ENCODE results near the gene ATF5. TPM values are rescaled to one million over a fixed set of nuclear protein-coding genes. Genes with fewer than 3 reads are reported as not detected.

The ATF5 gene
- total RNA-seq, 1 experiment from 2014 or later = 19.0 TPM

DNA sequence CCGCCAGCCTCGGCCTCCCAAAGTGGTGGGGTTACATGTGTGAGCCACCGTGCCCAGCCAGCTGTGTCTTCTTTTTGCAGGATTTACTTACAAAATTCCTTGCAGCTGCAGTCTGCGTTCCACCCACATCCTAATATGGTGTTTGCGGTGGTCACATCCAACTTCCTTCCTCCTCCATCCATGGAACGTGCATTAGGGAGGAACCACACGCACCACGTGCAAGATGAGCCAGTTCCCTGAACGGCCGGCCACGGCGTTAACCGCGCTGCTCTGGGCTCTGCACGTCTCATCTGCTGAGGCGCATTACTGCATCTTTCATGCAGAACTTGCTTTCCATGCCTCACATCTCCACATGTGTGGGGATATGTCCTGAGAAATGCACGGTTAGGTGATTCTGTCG is 45.0 kb downstream of the ATF5 start:
- no peaks in the 10 kb centered on the region; the same call in 1 of the 2 replicates for H3K36me3 ChIP-seq
- H3K27me3 ChIP-seq = peaks cover under 1% of the 10 kb centered on the region
- no peak for DNase-seq
- H3K4me3 ChIP-seq = no peak overlapping the region
- no peaks in the 10 kb centered on the region for H3K9me3 ChIP-seq

DNA sequence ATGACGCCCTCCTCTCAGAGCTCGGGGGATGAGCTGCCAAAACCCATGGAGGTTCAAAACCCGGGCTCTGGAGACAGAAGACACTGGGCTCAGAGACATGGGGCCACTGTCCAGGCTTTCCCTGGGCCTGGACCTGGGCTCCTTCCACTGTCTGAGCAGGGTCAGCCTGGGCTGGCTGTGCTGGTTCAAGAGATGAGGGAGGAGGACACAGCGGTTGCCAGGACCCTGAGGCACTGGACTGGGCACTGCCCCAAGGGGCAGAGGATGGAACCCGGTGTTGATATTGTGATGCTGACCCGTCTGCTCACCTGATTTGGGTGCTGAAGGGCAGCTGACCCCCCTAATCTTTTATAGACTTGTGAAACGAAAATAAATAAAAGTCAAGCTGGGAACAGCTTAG is 46.0 kb downstream of the ATF5 start:
- DNase-seq = no peak
- Histone ChIP-seq H3K27me3 (no peaks in the 10 kb centered on the region), H3K4me3 (no peak overlapping the region), H3K9me3 (no peaks in the 10 kb centered on the region), H3K36me3 (no peaks in the 10 kb centered on the region; the same call in 1 of the 2 replicates)

DNA sequence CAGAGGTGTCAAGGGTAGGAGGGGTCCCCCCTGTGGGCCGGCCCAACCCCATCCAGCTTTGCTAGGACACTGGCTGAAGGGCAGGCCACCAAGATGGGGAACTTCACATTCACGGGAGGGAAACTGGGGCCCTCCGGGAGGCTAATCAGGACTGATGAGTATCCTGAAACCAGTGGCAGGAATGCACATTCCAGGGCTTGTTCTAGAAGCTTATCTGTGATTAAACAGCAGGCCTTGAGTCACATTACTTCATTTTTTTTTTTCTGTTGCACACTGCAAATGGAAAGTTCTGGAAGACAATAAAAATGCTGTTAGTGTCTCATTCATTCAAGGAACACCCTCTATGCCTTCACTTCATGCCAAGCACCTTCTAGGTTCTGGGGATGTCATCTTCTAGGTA is 47.5 kb downstream of the ATF5 start:
- H3K4me3 ChIP-seq = no peak overlapping the region
- H3K36me3 ChIP-seq = peaks cover under 1% of the 10 kb centered on the region
- no peaks in the 10 kb centered on the region for H3K27me3 ChIP-seq
- no peak for DNase-seq
- H3K9me3 ChIP-seq = no peaks in the 10 kb centered on the region

DNA sequence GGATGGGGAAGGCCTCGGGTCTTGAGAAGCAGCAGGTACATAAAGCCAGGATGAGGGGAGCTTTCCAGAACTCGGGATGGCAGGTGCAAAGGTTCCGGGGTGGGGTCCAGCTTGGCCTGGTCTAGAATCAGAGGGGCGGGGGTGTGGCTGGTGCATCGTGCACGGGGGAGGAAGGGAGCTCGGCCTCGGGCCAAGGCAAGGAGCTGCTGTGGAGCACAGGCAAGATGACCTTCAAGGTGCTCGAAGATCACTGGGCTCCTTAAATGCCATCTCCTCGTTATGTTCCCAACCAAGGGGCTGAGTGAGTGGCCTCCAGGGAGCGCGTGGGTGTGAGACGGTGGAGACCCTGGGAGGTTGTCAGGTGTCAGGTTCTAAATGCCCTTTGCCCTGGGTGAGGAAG is 48.1 kb downstream of the ATF5 start:
- H3K27me3 ChIP-seq = no peaks in the 10 kb centered on the region
- no peaks in the 10 kb centered on the region for H3K9me3 ChIP-seq
- DNase-seq = no peak
- no peak overlapping the region for H3K4me3 ChIP-seq
- H3K36me3 ChIP-seq = peaks cover 4% of the 10 kb centered on the region

DNA sequence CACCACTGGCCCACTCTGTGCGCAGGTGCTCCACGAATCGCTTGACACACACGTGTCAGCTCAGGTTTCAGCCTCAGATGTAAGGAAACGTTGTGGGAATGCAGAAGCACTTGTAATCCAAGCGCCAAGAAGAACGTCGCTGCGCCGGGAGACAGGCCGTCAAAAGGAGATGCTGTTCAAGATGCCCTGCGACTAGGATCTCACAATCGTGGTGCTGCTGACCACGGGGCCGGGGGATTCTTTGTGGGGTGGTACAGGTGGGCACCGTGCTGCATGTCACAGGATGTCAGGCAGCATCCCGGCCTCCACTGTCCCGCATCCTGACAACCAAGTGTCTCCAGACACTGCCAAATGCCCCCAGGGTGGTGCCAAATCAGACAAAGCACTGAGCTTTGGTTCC is 48.9 kb downstream of the ATF5 start:
- Histone ChIP-seq H3K9me3 (no peaks in the 10 kb centered on the region), H3K36me3 (peaks cover 4% of the 10 kb centered on the region), H3K27me3 (no peaks in the 10 kb centered on the region), H3K4me3 (no peak overlapping the region)
- no peak for DNase-seq

DNA sequence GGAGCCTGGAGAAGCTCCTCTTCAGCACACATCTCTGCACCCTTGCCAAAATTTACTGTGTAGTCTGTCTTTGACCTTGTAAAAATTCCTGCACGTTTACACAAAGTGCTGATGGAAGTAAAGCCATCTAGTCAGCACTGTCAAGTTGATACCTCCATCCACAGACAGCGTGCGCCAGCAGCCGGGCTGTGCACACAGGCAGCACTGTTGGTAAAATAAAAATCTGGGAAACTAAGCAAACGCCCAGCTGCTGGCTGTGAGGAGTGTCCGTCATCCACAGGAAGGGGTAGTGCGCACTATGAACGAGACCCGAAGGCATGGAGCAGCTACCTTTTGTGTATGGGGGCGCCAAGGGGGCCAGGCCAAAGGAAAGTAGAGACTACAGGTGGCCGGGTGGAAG is 49.3 kb downstream of the ATF5 start:
- Histone ChIP-seq H3K4me3 (no peak overlapping the region), H3K36me3 (peaks cover 4% of the 10 kb centered on the region), H3K27me3 (no peaks in the 10 kb centered on the region), H3K9me3 (no peaks in the 10 kb centered on the region)
- no peak for DNase-seq

DNA sequence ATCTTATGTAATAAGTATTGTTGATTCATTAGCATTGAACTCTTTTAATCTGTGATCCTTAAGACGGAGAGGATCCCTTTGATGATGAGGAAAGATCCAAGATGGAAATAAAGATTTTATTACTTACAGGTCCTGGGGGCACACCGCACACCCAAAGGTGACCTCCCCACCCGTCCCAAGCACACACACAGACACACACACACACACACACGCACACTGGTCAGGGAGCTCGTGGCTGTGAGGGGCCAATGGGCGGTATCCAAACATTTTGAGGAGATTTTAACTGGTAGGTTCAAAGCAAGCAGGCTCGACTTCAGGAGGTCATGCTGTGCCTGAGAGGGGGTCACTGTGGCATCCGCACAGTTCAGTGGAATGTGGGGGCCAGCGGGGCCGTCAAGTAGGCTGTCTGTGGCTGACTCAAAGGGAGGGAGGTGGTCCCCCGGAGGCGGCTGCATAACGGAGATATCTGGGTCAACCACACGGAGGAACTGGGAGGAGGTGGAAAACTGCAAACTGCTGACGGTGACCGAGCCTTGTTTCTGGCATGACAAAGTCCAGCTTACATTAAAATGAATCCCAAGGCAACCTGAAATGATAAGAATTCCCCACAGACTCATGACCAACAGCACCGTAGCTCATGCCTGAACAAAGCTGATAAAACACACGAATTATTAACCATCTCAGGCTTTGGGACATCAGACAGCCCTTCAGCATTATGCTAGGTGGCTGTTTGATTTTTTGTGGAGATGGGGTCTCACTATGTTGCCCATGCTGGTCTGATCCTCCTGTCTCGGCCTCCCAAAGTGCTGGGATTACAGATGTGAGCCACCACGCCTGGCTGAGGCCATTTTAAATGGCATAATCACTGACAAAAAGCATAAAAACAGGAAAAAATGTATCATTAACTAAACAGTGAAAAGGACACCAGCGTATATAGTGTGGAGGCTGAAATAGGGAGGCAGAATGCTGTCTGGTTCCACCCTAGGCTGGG is 52.9 kb downstream of the ATF5 start:
- Histone ChIP-seq H3K9me3 (no peaks in the 10 kb centered on the region), H3K27me3 (no peaks in the 10 kb centered on the region)
- no peak for DNase-seq

More for the DNA sequence above, 52.9 kb downstream of the ATF5 start:
- Histone ChIP-seq H3K4me3 (no peak overlapping the region), H3K36me3 (peaks cover 4% of the 10 kb centered on the region; the same call in 1 of the 2 replicates)

Other genes with a start within 250 kb of the ATF5 start
- gene ADM5, start 239.6 kb upstream of the ATF5 start, total RNA-seq (2014; rRNA removed; shearing (Covaris generic); ENCODE audit: low replicate concordance) = 0.33 and 1.4 TPM in 2 replicates
- gene CPT1C, start 238.1 kb upstream of the ATF5 start, total RNA-seq (2014; rRNA removed; shearing (Covaris generic); ENCODE audit: low replicate concordance) = not detected in 2 replicates
- gene TSKS, start 165.9 kb upstream of the ATF5 start, total RNA-seq (2014; rRNA removed; shearing (Covaris generic); ENCODE audit: low replicate concordance) = not detected in 2 replicates
- gene AP2A1, start 162.2 kb upstream of the ATF5 start, total RNA-seq (2014; rRNA removed; shearing (Covaris generic); ENCODE audit: low replicate concordance) = 83.8 and 115 TPM in 2 replicates
- gene FUZ, start 115.9 kb upstream of the ATF5 start, total RNA-seq (2014; rRNA removed; shearing (Covaris generic); ENCODE audit: low replicate concordance) = 8.2 and 31.4 TPM in 2 replicates
- 27.6 and 45.1 TPM in 2 replicates for gene MED25, start 110.9 kb upstream of the ATF5 start, total RNA-seq (2014; rRNA removed; shearing (Covaris generic); ENCODE audit: low replicate concordance)
- 45.1 and 96.1 TPM in 2 replicates for gene PTOV1, start 78.0 kb upstream of the ATF5 start, total RNA-seq (2014; rRNA removed; shearing (Covaris generic); ENCODE audit: low replicate concordance)
- 29.4 and 46.4 TPM in 2 replicates for gene PNKP, start 61.6 kb upstream of the ATF5 start, total RNA-seq (2014; rRNA removed; shearing (Covaris generic); ENCODE audit: low replicate concordance)
- gene AKT1S1, start 51.9 kb upstream of the ATF5 start, total RNA-seq (2014; rRNA removed; shearing (Covaris generic); ENCODE audit: low replicate concordance) = 12.1 and 16.5 TPM in 2 replicates
- 5.2 and 11.5 TPM in 2 replicates for gene TBC1D17, start 51.5 kb upstream of the ATF5 start, total RNA-seq (2014; rRNA removed; shearing (Covaris generic); ENCODE audit: low replicate concordance)
- 3.6 TPM in 1 of 2 replicates, not detected in the other for gene IL4I1, start 32.3 kb upstream of the ATF5 start, total RNA-seq (2014; rRNA removed; shearing (Covaris generic); ENCODE audit: low replicate concordance)
- gene NUP62, start 299 bp downstream of the ATF5 start, total RNA-seq (2014; rRNA removed; shearing (Covaris generic); ENCODE audit: low replicate concordance) = 76.0 and 81.5 TPM in 2 replicates
- not detected in 2 replicates for gene SIGLEC11, start 32.0 kb downstream of the ATF5 start, total RNA-seq (2014; rRNA removed; shearing (Covaris generic); ENCODE audit: low replicate concordance)
- 14.3 and 41.0 TPM in 2 replicates for gene VRK3, start 96.2 kb downstream of the ATF5 start, total RNA-seq (2014; rRNA removed; shearing (Covaris generic); ENCODE audit: low replicate concordance)
- 11.4 and 12.0 TPM in 2 replicates for gene ZNF473, start 96.8 kb downstream of the ATF5 start, total RNA-seq (2014; rRNA removed; shearing (Covaris generic); ENCODE audit: low replicate concordance)
- not detected in 2 replicates for gene IZUMO2, start 234.1 kb downstream of the ATF5 start, total RNA-seq (2014; rRNA removed; shearing (Covaris generic); ENCODE audit: low replicate concordance)

Data from MG63 (cell line).